GM23248 (cell line): ENCODE data around the gene TIGD6. TPM values are rescaled to one million over a fixed set of nuclear protein-coding genes. Genes with fewer than 3 reads are reported as not detected.
A peak's percentile ranks its signal among the peaks of the same experiment; 100 is the strongest.

Experiments
- DNase-seq: peaks from one replicate; pipeline ENCODE4 v3.0.0-alpha.2; 2015
- H2AFZ ChIP-seq: fragments of 200-600 bp; sonication (generic); 2 replicates; pipeline ENCODE4 v1.6.1; 2016; ENCODE audit warnings: antibody characterized with exemption
- H3F3A ChIP-seq: fragments of 200-600 bp; sonication (generic); 2 replicates; pipeline ENCODE4 v1.6.1; 2016; ENCODE audit warnings: mild to moderate bottlenecking, antibody characterized with exemption, mixed run types; ENCODE audit not compliant: insufficient read depth
- H3K27ac ChIP-seq: fragments of 200-600 bp; sonication (generic); 2 replicates; pipeline ENCODE4 v1.5.1; 2016; ENCODE audit warnings: mild to moderate bottlenecking
- H3K27me3 ChIP-seq: fragments of 200-600 bp; sonication (generic); replicated peaks from 2 replicates; pipeline ENCODE4 v1.6.1; 2016; ENCODE audit warnings: mild to moderate bottlenecking; ENCODE audit not compliant: insufficient read depth
- H3K36me3 ChIP-seq: fragments of 200-600 bp; sonication (generic); 2 replicates; pipeline ENCODE4 v1.6.1; 2016; ENCODE audit warnings: low read depth, mild to moderate bottlenecking
- H3K4me1 ChIP-seq: fragments of 200-600 bp; sonication (generic); 2 replicates; pipeline ENCODE4 v1.6.1; 2016; ENCODE audit warnings: mild to moderate bottlenecking; ENCODE audit not compliant: insufficient read depth
- H3K4me2 ChIP-seq: fragments of 200-600 bp; sonication (generic); one replicate; pipeline ENCODE4 v1.6.1; 2016; ENCODE audit warnings: mild to moderate bottlenecking; ENCODE audit not compliant: unreplicated experiment
- H3K4me3 ChIP-seq: fragments of 200-600 bp; sonication (generic); 2 replicates; pipeline ENCODE4 v1.5.1; 2016; ENCODE audit warnings: mild to moderate bottlenecking
- H3K79me2 ChIP-seq: fragments of 200-600 bp; sonication (generic); 2 replicates; pipeline ENCODE4 v1.6.1; 2016; ENCODE audit warnings: mild to moderate bottlenecking; ENCODE audit not compliant: insufficient read depth
- H3K9ac ChIP-seq: fragments of 200-600 bp; sonication (generic); 2 replicates; pipeline ENCODE4 v1.6.1; 2016; ENCODE audit warnings: mild to moderate bottlenecking
- H3K9me2 ChIP-seq: fragments of 200-600 bp; sonication (generic); 2 replicates; pipeline ENCODE4 v1.6.1; 2016; ENCODE audit warnings: mixed run types, mild to moderate bottlenecking, moderate library complexity; ENCODE audit not compliant: insufficient read depth
- H3K9me3 ChIP-seq: fragments of 200-600 bp; sonication (generic); one replicate; pipeline ENCODE4 v1.6.1; 2017; ENCODE audit warnings: low read depth
- H4K20me1 ChIP-seq: fragments of 200-600 bp; sonication (generic); 2 replicates; pipeline ENCODE4 v1.6.0; 2016; ENCODE audit not compliant: insufficient read depth
- EZH2 ChIP-seq: fragments of 200-600 bp; sonication (generic); IDR thresholded peaks from 2 replicates; pipeline ENCODE4 v1.6.1; 2018; ENCODE audit warnings: antibody characterized with exemption, mild to moderate bottlenecking; ENCODE audit not compliant: insufficient read depth, poor library complexity, severe bottlenecking
- EZH2phosphoT487 ChIP-seq: fragments of 200-600 bp; sonication (generic); IDR thresholded peaks from 2 replicates; pipeline ENCODE4 v1.6.1; 2018; ENCODE audit warnings: antibody characterized with exemption, moderate library complexity, mild to moderate bottlenecking, low read depth; ENCODE audit not compliant: insufficient read depth
- WGBS, 2 experiments: methylation state at CpG; one replicate each; pipeline ENCODE4 v1.1.6; 2015 to 2017; ENCODE audit warnings: low lambda C conversion rate in 2 of 2, low coverage in 1 of 2; ENCODE audit errors: missing lambda C conversion rate in 2 of 2; 5-methylcytosine and 5-hydroxymethylcytosine counted together
- in situ Hi-C: fragments of 300-500 bp; cut with MboI; formaldehyde crosslinking; loops from 2 replicates; pipeline ENCODE4 v1.15.0; 2020
- polyA plus RNA-seq: library from polyadenylated mRNA; unstranded; fragments of >200 nt; fragmentation: Nextera tagmentation; extraction: Ambion mirVana; gene quantifications from 2 replicates; pipeline ENCODE4 v1.2.1, GENCODE V29; 2016
- total RNA-seq: library from RNA; depleted of rRNA; stranded (reverse); fragments of >200 nt; shearing (Covaris generic); gene quantifications from 2 replicates; pipeline ENCODE4 v1.2.3, GENCODE V29; 2014

Gene TIGD6
- total and polyA plus RNA-seq, 2 experiments from 2014 or later, result 4.6 to 5.3 TPM

- Histone ChIP-seq H3K9me3 (no peaks in the 10 kb centered on the region), H3K4me3 (no peak overlapping the region), H3K27ac (no peak overlapping the region), H2AFZ (no peak overlapping the region), H4K20me1 (no peaks in the 10 kb centered on the region), H3K36me3 (no peaks in the 10 kb centered on the region), H3F3A (peaks cover 22% of the 10 kb centered on the region), H3K4me2 (no peak overlapping the region), H3K79me2 (peaks cover 10% of the 10 kb centered on the region; the same call in 1 of the 2 replicates), H3K9me2 (no peaks in the 10 kb centered on the region), H3K27me3 (no peaks in the 10 kb centered on the region), H3K9ac (no peak overlapping the region), H3K4me1 (peaks cover 4% of the 10 kb centered on the region)
- WGBS, 2 experiments, result 49 to 53% methylated on average over 6 of the region's 6 CpGs
- DNase-seq, result peak; percentile 84
- in situ Hi-C loops, result loop anchor here (10.0 kb wide), 2 partner anchors 107 to 327 kb away; no protein-coding TSS in a partner anchor
- TF ChIP-seq EZH2phosphoT487 (no peak), EZH2 (no peak)
Measured at GRCh38 chr5:149961957-149962409, 38.5 kb downstream of the TIGD6 start.

- Histone ChIP-seq H2AFZ (peak overlapping the region; percentile 95), H3K9me2 (no peaks in the 10 kb centered on the region), H3F3A (peaks cover 22% of the 10 kb centered on the region), H3K27ac (no peak overlapping the region), H3K4me3 (peak overlapping the region; percentile 73), H3K4me1 (peaks cover 4% of the 10 kb centered on the region), H3K4me2 (peak overlapping the region; percentile 66), H3K9ac (peak overlapping the region; percentile 89), H3K79me2 (0 out of 2 replicates have a peak, but pooled peaks cover 7% of the 10 kb centered on the region), H4K20me1 (no peaks in the 10 kb centered on the region), H3K9me3 (no peaks in the 10 kb centered on the region), H3K27me3 (no peaks in the 10 kb centered on the region), H3K36me3 (no peaks in the 10 kb centered on the region)
- TF ChIP-seq EZH2phosphoT487, result no peak
- no peak for TF ChIP-seq EZH2
- DNase-seq, result peak; percentile 42
- in situ Hi-C loops, result loop anchor here (10.0 kb wide), 2 partner anchors 106 to 326 kb away; no protein-coding TSS in a partner anchor
- 10 to 13% methylated on average over 15 to 20 of the region's 23 CpGs for WGBS, 2 experiments
Measured at GRCh38 chr5:149961186-149961685, 39.2 kb downstream of the TIGD6 start.

- H2AFZ ChIP-seq, result peak within 1 kb of the TSS; percentile 95
- no peaks in the 10 kb centered on the region for H3K36me3 ChIP-seq
- in situ Hi-C loops, result loop anchor here (10.0 kb wide), 2 partner anchors 106 to 326 kb away; no protein-coding TSS in a partner anchor
- peaks cover 22% of the 10 kb centered on the region for H3F3A ChIP-seq
- WGBS, 2 experiments, result 1% methylated on average over 56 to 68 of the region's 84 CpGs
- DNase-seq, result peak; percentile 100
- no peaks in the 10 kb centered on the region for H4K20me1 ChIP-seq
- peak within 1 kb of the TSS; percentile 80 for H3K4me2 ChIP-seq
- 0 out of 2 replicates have a peak, but pooled peaks cover 7% of the 10 kb centered on the region for H3K79me2 ChIP-seq
- H3K9me3 ChIP-seq, result no peaks in the 10 kb centered on the region
- H3K4me3 ChIP-seq, result peak within 1 kb of the TSS; percentile 73
- H3K9ac ChIP-seq, result peak within 1 kb of the TSS; percentile 89
- H3K27me3 ChIP-seq, result no peaks in the 10 kb centered on the region
- TF ChIP-seq EZH2phosphoT487 (no peak), EZH2 (no peak)
- H3K27ac ChIP-seq, result peak within 1 kb of the TSS; percentile 96
- peaks cover 4% of the 10 kb centered on the region for H3K4me1 ChIP-seq
- H3K9me2 ChIP-seq, result no peaks in the 10 kb centered on the region
Measured at GRCh38 chr5:149960272-149961185, 39.9 kb downstream of the TIGD6 start, which contains the start of gene SLC26A2. Gene SLC26A2, plus strand, starts transcription at chr5:149960758. Its CDS starts 16,895 bp downstream, at chr5:149977653.
